DOHH2 (cell line): ENCODE results near the gene ZFP92.

Experiments used
- H3F3A ChIP-seq: fragments of 200-600 bp; sonication (generic), shearing (Covaris generic); 2 replicates; pipeline ENCODE4 v1.6.0; 2016; ENCODE audit warnings: antibody characterized with exemption, mild to moderate bottlenecking; ENCODE audit not compliant: control insufficient read depth, insufficient read depth
- H3K27ac ChIP-seq: fragments of 200-600 bp; sonication (generic); 2 replicates; pipeline ENCODE4 v1.5.1; 2014; ENCODE audit warnings: low read depth, mild to moderate bottlenecking, low read length, moderate library complexity
- H3K27me3 ChIP-seq: fragments of 200-600 bp; sonication (generic); 2 replicates; pipeline ENCODE4 v1.6.1; 2014; ENCODE audit warnings: mild to moderate bottlenecking, low read length, mixed read lengths; ENCODE audit not compliant: control insufficient read depth
- H3K36me3 ChIP-seq: fragments of 200-600 bp; sonication (generic); 2 replicates; pipeline ENCODE4 v1.6.1; 2014; ENCODE audit warnings: mild to moderate bottlenecking, low read length, moderate library complexity, mixed read lengths; ENCODE audit not compliant: control insufficient read depth
- H3K4me1 ChIP-seq: fragments of 200-600 bp; sonication (generic); 2 replicates; pipeline ENCODE4 v1.6.1; 2014; ENCODE audit warnings: mild to moderate bottlenecking, low read length, mixed read lengths; ENCODE audit not compliant: control insufficient read depth
- H3K4me2 ChIP-seq: fragments of 200-600 bp; sonication (generic); 2 replicates; pipeline ENCODE4 v1.6.0; 2014; ENCODE audit warnings: mild to moderate bottlenecking, low read length, moderate library complexity
- H3K4me3 ChIP-seq: fragments of 200-600 bp; sonication (generic); 2 replicates; pipeline ENCODE4 v1.5.1; 2014; ENCODE audit warnings: mild to moderate bottlenecking, low read length, mixed read lengths
- H3K79me2 ChIP-seq: fragments of 200-600 bp; sonication (generic); 2 replicates; pipeline ENCODE4 v1.6.1; 2014; ENCODE audit warnings: mild to moderate bottlenecking, low read length, mixed read lengths; ENCODE audit not compliant: control insufficient read depth
- H3K9me2 ChIP-seq: fragments of 200-600 bp; sonication (generic); replicated peaks from 2 replicates; pipeline ENCODE4 v1.6.1; 2014; ENCODE audit warnings: mild to moderate bottlenecking, low read length, mixed read lengths; ENCODE audit not compliant: control insufficient read depth
- H3K9me3 ChIP-seq: fragments of 200-600 bp; sonication (generic); 2 replicates; pipeline ENCODE4 v1.6.1; 2014; ENCODE audit warnings: antibody characterized with exemption, low read length, mixed read lengths; ENCODE audit not compliant: control insufficient read depth, insufficient read depth
- H4K20me1 ChIP-seq: fragments of 200-600 bp; sonication (generic); 2 replicates; pipeline ENCODE4 v1.6.0; 2014; ENCODE audit warnings: low read depth, mild to moderate bottlenecking, antibody characterized with exemption, low read length, moderate library complexity; ENCODE audit not compliant: control insufficient read depth, insufficient read depth
- CTCF ChIP-seq: fragments of 200-600 bp; sonication (generic); IDR thresholded peaks from one replicate; pipeline ENCODE4 v1.5.1; 2014; ENCODE audit warnings: antibody characterized with exemption, mild to moderate bottlenecking, low read depth, low read length; ENCODE audit not compliant: poor library complexity, severe bottlenecking
- EZH2phosphoT487 ChIP-seq: fragments of 200-600 bp; sonication (generic); IDR thresholded peaks from 2 replicates; pipeline ENCODE4 v1.6.1; 2017; ENCODE audit warnings: borderline replicate concordance, mild to moderate bottlenecking, antibody characterized with exemption, low read length, moderate library complexity, mixed read lengths

The ZFP92 gene

GRCh38 chrX:153380691-153381090 is 30.6 kb upstream of the ZFP92 start:
- H3K36me3 ChIP-seq, result no peaks in the 10 kb centered on the region
- H3K27ac ChIP-seq, result no peak overlapping the region
- H3K79me2 ChIP-seq, result no peaks in the 10 kb centered on the region
- H4K20me1 ChIP-seq, result no peaks in the 10 kb centered on the region
- no peaks in the 10 kb centered on the region for H3K27me3 ChIP-seq
- TF ChIP-seq CTCF (no peak), EZH2phosphoT487 (no peak)
- H3K4me2 ChIP-seq, result no peak overlapping the region
- H3K4me1 ChIP-seq, result no peaks in the 10 kb centered on the region
- peaks cover 7% of the 10 kb centered on the region; the same call in 1 of the 2 replicates for H3K9me3 ChIP-seq
- no peaks in the 10 kb centered on the region for H3F3A ChIP-seq
- no peak overlapping the region for H3K4me3 ChIP-seq
- no peaks in the 10 kb centered on the region for H3K9me2 ChIP-seq

DNA sequence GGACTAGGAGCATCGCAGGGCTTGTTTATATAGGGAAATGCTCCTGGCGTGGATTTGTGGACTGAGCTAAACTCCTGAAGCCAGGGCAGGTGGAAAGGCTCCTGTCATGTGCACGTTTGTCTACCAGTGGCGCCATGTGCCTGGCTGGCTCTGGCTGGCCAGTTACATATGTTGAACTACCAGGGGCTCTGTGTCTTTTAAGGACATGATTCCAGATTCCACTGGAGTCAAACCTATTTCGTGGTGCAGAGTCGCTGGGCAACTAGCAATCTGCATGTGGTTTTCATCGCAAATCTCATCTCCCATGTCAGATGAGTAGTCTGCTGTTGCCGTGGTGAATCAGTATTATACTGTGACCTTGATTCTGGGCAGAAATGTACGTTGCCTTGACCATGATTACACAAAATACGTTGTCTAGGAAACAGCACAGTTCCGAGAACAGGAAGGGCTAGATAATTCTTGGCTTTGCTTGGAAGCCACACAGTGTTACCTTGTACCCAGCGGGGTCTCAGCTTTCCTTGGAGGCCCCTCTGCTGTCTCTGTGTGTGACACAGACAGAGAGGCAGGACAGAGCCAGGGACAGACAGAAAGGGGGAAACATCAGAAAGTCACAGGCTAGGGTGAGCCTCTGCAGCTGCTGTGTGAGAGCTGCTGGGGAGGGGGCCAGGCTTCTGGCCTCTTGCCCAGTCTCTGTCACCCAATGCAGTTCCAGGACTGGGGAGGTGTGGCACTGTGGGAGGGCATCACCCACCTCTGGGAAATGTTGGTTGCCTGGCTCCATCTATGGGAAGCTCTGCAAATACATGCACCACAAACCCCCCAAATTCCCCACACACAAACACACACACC is 29.4 kb upstream of the ZFP92 start:
- no peaks in the 10 kb centered on the region for H3K4me1 ChIP-seq
- TF ChIP-seq EZH2phosphoT487 (no peak), CTCF (no peak)

GRCh38 chrX:153382563-153383482 is 28.4 kb upstream of the ZFP92 start:
- Histone ChIP-seq H4K20me1 (no peaks in the 10 kb centered on the region), H3K9me3 (peaks cover 7% of the 10 kb centered on the region; the same call in 1 of the 2 replicates)

More for the DNA sequence above, 29.4 kb upstream of the ZFP92 start:
- no peaks in the 10 kb centered on the region for H3K27me3 ChIP-seq
- H3K9me3 ChIP-seq, result peaks cover 7% of the 10 kb centered on the region; the same call in 1 of the 2 replicates
- H3K9me2 ChIP-seq, result no peaks in the 10 kb centered on the region
- no peaks in the 10 kb centered on the region for H3K79me2 ChIP-seq
- H3K4me3 ChIP-seq, result no peak overlapping the region
- no peak overlapping the region for H3K27ac ChIP-seq
- H3F3A ChIP-seq, result no peaks in the 10 kb centered on the region
- no peaks in the 10 kb centered on the region for H3K36me3 ChIP-seq
- H3K4me2 ChIP-seq, result no peak overlapping the region
- no peaks in the 10 kb centered on the region for H4K20me1 ChIP-seq

More at GRCh38 chrX:153382563-153383482, 28.4 kb upstream of the ZFP92 start:
- Histone ChIP-seq H3K27ac (no peak overlapping the region), H3K79me2 (no peaks in the 10 kb centered on the region), H3K36me3 (no peaks in the 10 kb centered on the region), H3K27me3 (no peaks in the 10 kb centered on the region), H3K9me2 (no peaks in the 10 kb centered on the region), H3K4me1 (no peaks in the 10 kb centered on the region), H3K4me3 (no peak overlapping the region), H3F3A (no peaks in the 10 kb centered on the region), H3K4me2 (no peak overlapping the region)
- TF ChIP-seq EZH2phosphoT487 (no peak), CTCF (no peak)
